AG04450 (cell line): ENCODE measurements around the gene SLC4A2. TPM values are rescaled to one million over a fixed set of nuclear protein-coding genes. Genes with fewer than 3 reads are reported as not detected.

ENCODE experiments used
- CTCF ChIA-PET: fragments of 300-600, 350-600 bp; formaldehyde crosslinking; extraction: SDS; loops from one replicate; lab custom pipeline; 2022; ENCODE audit warnings: antibody characterized with exemption, inconsistent platforms; lab: Charles Lee
- POLR2A ChIA-PET: fragments of 350-600 bp; formaldehyde crosslinking; extraction: SDS; loops from one replicate; lab custom pipeline; 2021; ENCODE audit warnings: antibody characterized with exemption, inconsistent platforms; lab: Yijun Ruan, JAX
- DNase-seq: peaks from one replicate; pipeline ENCODE4 v3.0.0-alpha.2; 2011; ENCODE audit warnings: low read depth, low spot score
- H3K27ac ChIP-seq: one replicate; pipeline ENCODE4 v1.5.1; 2012; ENCODE audit warnings: low read depth, low read length, control low read depth
- H3K27me3 ChIP-seq: one replicate; pipeline ENCODE4 v1.6.0; 2012; ENCODE audit warnings: low read length; ENCODE audit not compliant: control insufficient read depth, insufficient read depth
- H3K4me3 ChIP-seq: 2 replicates; pipeline ENCODE4 v1.5.1; 2011; ENCODE audit warnings: mild to moderate bottlenecking, low read depth, low read length, control low read depth
- H3K9me3 ChIP-seq: 2 replicates; pipeline ENCODE4 v1.5.1; 2012; ENCODE audit warnings: low read length; ENCODE audit not compliant: control insufficient read depth, insufficient read depth
- CTCF ChIP-seq: IDR thresholded peaks from 2 replicates; pipeline ENCODE4 v1.5.1; 2011; ENCODE audit warnings: low read depth, low read length, control low read depth, inconsistent platforms
- polyA plus RNA-seq: library from polyadenylated mRNA; depleted of rRNA; stranded (reverse); fragments of >200 nt; gene quantifications from 2 replicates; pipeline ENCODE4 v1.2.3, GENCODE V29; 2011

SLC4A2 gene
- polyA plus RNA-seq, 1 experiment, result 40.5 TPM

- Histone ChIP-seq H3K27ac (no peak overlapping the region), H3K4me3 (peak overlapping the region; percentile 74), H3K27me3 (no peaks in the 10 kb centered on the region), H3K9me3 (peaks cover 3% of the 10 kb centered on the region; the same call in 1 of the 2 replicates)
- ChIA-PET CTCF (interaction anchor here (1.3 kb wide), 1 partner anchor 28 kb away, joined by 3 read pairs; no protein-coding TSS in a partner anchor), POLR2A (no interaction called here)
- no peak for TF ChIP-seq CTCF
- no peak for DNase-seq
Observed at GRCh38 chr7:151082141-151083070, 23.0 kb downstream of the SLC4A2 start.

GRCh38 chr7:151083071-151083823 lies 23.9 kb downstream of the SLC4A2 start, which contains the start of gene TMUB1:
Gene TMUB1, minus strand, starts transcription at chr7:151083493. Its CDS starts 930 bp downstream, at chr7:151082563.
- H3K27ac ChIP-seq, result no peak within 1 kb of the TSS
- H3K4me3 ChIP-seq, result peak within 1 kb of the TSS; percentile 74
- DNase-seq, result no peak
- H3K27me3 ChIP-seq, result no peaks in the 10 kb centered on the region
- H3K9me3 ChIP-seq, result peaks cover 3% of the 10 kb centered on the region; the same call in 1 of the 2 replicates
- CTCF ChIA-PET, result interaction anchor here (1.3 kb wide), 1 partner anchor 27 kb away, joined by 3 read pairs; no protein-coding TSS in a partner anchor
- no peak for TF ChIP-seq CTCF
- POLR2A ChIA-PET, result no interaction called here

GRCh38 chr7:151083824-151084160 lies 24.4 kb downstream of the SLC4A2 start:
- Histone ChIP-seq H3K27ac (no peak overlapping the region), H3K9me3 (peaks cover 3% of the 10 kb centered on the region; the same call in 1 of the 2 replicates), H3K27me3 (no peaks in the 10 kb centered on the region), H3K4me3 (peak overlapping the region; percentile 74)
- ChIA-PET POLR2A (no interaction called here), CTCF (no interaction called here)
- TF ChIP-seq CTCF, result no peak
- DNase-seq, result no peak

GRCh38 chr7:151085329-151085690 lies 25.9 kb downstream of the SLC4A2 start:
- H3K27ac ChIP-seq, result no peak overlapping the region
- DNase-seq, result no peak
- CTCF ChIA-PET, result interaction anchor here (1.2 to 8.9 kb wide), 4 partner anchors 25 to 67 kb away, joined by 3 to 86 read pairs (median 4); no protein-coding TSS in a partner anchor
- no peaks in the 10 kb centered on the region for H3K27me3 ChIP-seq
- POLR2A ChIA-PET, result interaction anchor here (0.6 to 1.3 kb wide), 4 partner anchors 22 to 28 kb away, joined by 3 to 4 read pairs (median 4); no protein-coding TSS in a partner anchor
- no peak for TF ChIP-seq CTCF
- H3K4me3 ChIP-seq, result peak overlapping the region; percentile 66
- H3K9me3 ChIP-seq, result peaks cover under 1% of the 10 kb centered on the region; the same call in 1 of the 2 replicates
